AG04450 (cell line): ENCODE measurements around the gene TRIM6. TPM values are rescaled to one million over a fixed set of nuclear protein-coding genes. Genes with fewer than 3 reads are reported as not detected.
"Not testable (repeated sequence)": the region's sequence is repeated elsewhere in the genome, so short reads cannot be mapped to it uniquely, and the experiment has no call there.

Source experiments
- CTCF ChIA-PET: fragments of 300-600, 350-600 bp; formaldehyde crosslinking; extraction: SDS; loops from one replicate; lab custom pipeline; 2022; ENCODE audit warnings: antibody characterized with exemption, inconsistent platforms; lab: Charles Lee
- POLR2A ChIA-PET: fragments of 350-600 bp; formaldehyde crosslinking; extraction: SDS; loops from one replicate; lab custom pipeline; 2021; ENCODE audit warnings: antibody characterized with exemption, inconsistent platforms; lab: Yijun Ruan, JAX
- DNase-seq: peaks from one replicate; pipeline ENCODE4 v3.0.0-alpha.2; 2011; ENCODE audit warnings: low read depth, low spot score
- H3K27ac ChIP-seq: one replicate; pipeline ENCODE4 v1.5.1; 2012; ENCODE audit warnings: low read depth, low read length, control low read depth
- H3K27me3 ChIP-seq: one replicate; pipeline ENCODE4 v1.6.0; 2012; ENCODE audit warnings: low read length; ENCODE audit not compliant: control insufficient read depth, insufficient read depth
- H3K4me3 ChIP-seq: 2 replicates; pipeline ENCODE4 v1.5.1; 2011; ENCODE audit warnings: mild to moderate bottlenecking, low read depth, low read length, control low read depth
- H3K9me3 ChIP-seq: 2 replicates; pipeline ENCODE4 v1.5.1; 2012; ENCODE audit warnings: low read length; ENCODE audit not compliant: control insufficient read depth, insufficient read depth
- CTCF ChIP-seq: IDR thresholded peaks from 2 replicates; pipeline ENCODE4 v1.5.1; 2011; ENCODE audit warnings: low read depth, low read length, control low read depth, inconsistent platforms
- polyA plus RNA-seq: library from polyadenylated mRNA; depleted of rRNA; stranded (reverse); fragments of >200 nt; gene quantifications from 2 replicates; pipeline ENCODE4 v1.2.3, GENCODE V29; 2011

TRIM6 gene
- polyA plus RNA-seq, 1 experiment = 6.8 TPM

- peak; percentile 97 for TF ChIP-seq CTCF
- peak; percentile 80 for DNase-seq
- POLR2A ChIA-PET = no interaction called here
- H3K4me3 ChIP-seq = no peak overlapping the region
- no peaks in the 10 kb centered on the region for H3K27me3 ChIP-seq
- H3K27ac ChIP-seq = peak overlapping the region; percentile 39
- no peaks in the 10 kb centered on the region for H3K9me3 ChIP-seq
- CTCF ChIA-PET = interaction anchor here (0.5 to 1.6 kb wide), 20 partner anchors 10 to 304 kb away, joined by 3 to 14 read pairs (median 3); partner anchors contain the start of genes TRIM22 and TRIM5
Observed at GRCh38 chr11:5600374-5600851, 4.0 kb downstream of the TRIM6 start.

DNA sequence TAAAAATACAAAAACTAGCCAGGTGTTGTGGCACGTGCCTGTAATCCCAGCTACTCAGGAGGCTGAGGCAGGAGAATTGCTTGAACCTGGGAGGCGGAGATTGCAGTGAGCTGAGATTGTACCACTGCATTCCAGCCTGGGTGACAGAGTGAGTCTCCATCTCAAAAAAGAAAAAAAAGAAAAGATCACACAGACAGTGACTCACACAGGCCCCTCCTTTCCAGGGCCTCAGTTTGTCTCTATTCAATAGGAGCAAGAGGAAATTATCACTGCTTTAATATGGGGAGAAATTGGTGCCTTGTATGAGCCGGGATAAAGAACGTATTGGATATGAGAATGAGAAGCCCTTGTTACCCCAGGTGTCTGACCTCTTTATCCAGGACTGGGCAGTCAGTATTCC is 6.4 kb downstream of the TRIM6 start:
- H3K4me3 ChIP-seq, H3K27me3 ChIP-seq, POLR2A ChIA-PET, DNase-seq, H3K27ac ChIP-seq, CTCF ChIA-PET, H3K9me3 ChIP-seq: not testable (repeated sequence)

- DNase-seq = no peak
Observed at GRCh38 chr11:5603326-5603725, 6.9 kb downstream of the TRIM6 start.

DNA sequence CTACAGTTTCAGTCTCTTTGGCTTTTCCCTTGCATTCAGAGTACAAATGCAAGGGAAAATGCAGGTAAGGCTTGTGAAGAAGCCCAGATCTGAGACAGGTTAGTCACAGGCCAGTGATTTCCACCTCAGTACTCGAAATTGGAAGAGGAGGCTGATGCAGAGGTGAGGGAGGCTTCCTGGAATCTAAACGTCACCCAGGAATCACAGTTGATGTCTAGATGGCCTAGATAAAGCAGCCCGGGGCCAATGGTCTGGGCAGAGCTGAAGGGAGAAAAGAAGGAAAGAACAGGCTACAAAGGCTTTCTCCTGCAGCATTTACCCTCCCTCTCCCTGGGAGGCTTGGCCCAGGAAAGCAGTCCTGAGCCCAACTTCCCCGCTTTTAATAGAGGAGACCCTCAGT is 8.5 kb downstream of the TRIM6 start:
- ChIA-PET POLR2A (no interaction called here), CTCF (interaction anchor here (1.6 kb wide), 1 partner anchor 80 kb away, joined by 6 read pairs; the partner anchor contains the start of gene TRIM5)
- Histone ChIP-seq H3K9me3 (no peaks in the 10 kb centered on the region), H3K4me3 (no peak overlapping the region), H3K27me3 (no peaks in the 10 kb centered on the region), H3K27ac (no peak overlapping the region)
- DNase-seq = no peak
- no peak for TF ChIP-seq CTCF

More at GRCh38 chr11:5603326-5603725, 6.9 kb downstream of the TRIM6 start:
- Histone ChIP-seq H3K27ac (no peak overlapping the region), H3K4me3 (no peak overlapping the region), H3K27me3 (no peaks in the 10 kb centered on the region), H3K9me3 (no peaks in the 10 kb centered on the region)
- POLR2A ChIA-PET = no interaction called here
- no peak for TF ChIP-seq CTCF
- CTCF ChIA-PET = no interaction called here

GRCh38 chr11:5605849-5606248 is 9.4 kb downstream of the TRIM6 start:
- Histone ChIP-seq H3K9me3 (no peaks in the 10 kb centered on the region), H3K4me3 (no peak overlapping the region), H3K27me3 (no peaks in the 10 kb centered on the region), H3K27ac (no peak overlapping the region)
- no peak for TF ChIP-seq CTCF
- peak; percentile 59 for DNase-seq
- CTCF ChIA-PET = interaction anchor here (0.6 to 2.4 kb wide), 3 partner anchors 15 to 79 kb away, joined by 4 to 9 read pairs (median 6); partner anchors contain the start of gene TRIM5
- POLR2A ChIA-PET = interaction anchor here (1.0 kb wide), 1 partner anchor 15 kb away, joined by 9 read pairs; no protein-coding TSS in a partner anchor
